ENCODE results near the gene XG.

Gene XG

DNA sequence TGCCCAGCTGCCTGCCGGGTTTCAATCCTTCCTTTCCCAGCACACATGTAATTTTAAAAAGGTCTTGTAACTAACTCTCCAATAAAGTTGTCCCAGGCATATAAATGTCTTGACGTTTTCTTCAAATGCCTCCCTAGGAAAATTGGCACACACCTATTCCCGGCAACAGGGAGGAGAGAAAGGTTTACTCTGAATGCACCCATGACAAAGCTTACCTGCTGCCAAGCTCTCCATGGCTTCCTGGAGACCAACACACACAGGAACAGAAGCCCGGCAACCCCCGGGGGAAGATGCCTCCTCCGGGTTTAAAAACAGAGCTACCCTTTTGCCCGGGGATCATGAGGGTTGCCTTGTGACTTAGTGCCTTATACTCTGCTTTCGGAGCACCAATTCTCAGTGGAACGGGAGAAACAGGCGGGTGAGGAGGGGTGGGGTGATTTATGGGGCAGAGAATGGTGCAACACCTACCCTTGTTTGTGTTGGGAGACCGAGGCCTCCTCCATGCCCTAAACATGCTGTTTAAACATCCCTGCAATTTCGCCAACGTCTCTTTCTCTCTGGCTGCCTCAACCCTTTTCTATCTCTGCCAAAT, 72.1 kb downstream of the XG start:
- no peak for DNase-seq

DNA sequence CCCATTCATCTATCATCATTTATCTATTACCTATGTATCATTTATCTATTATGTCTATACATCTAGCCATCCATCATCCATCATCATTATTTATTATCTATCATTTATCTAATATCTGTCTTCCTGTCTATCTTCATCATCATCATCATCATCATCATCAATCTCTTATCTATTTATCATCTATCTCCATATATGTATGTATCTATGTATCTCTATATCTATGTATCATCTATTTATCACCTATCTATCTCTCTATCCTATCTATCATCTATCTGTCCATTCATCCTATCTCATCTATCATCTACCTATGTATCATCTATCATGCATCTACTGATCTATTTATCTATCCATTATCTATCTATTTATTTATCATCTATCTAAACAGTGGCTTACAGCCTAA, 73.0 kb downstream of the XG start:
- no peak for DNase-seq

DNA sequence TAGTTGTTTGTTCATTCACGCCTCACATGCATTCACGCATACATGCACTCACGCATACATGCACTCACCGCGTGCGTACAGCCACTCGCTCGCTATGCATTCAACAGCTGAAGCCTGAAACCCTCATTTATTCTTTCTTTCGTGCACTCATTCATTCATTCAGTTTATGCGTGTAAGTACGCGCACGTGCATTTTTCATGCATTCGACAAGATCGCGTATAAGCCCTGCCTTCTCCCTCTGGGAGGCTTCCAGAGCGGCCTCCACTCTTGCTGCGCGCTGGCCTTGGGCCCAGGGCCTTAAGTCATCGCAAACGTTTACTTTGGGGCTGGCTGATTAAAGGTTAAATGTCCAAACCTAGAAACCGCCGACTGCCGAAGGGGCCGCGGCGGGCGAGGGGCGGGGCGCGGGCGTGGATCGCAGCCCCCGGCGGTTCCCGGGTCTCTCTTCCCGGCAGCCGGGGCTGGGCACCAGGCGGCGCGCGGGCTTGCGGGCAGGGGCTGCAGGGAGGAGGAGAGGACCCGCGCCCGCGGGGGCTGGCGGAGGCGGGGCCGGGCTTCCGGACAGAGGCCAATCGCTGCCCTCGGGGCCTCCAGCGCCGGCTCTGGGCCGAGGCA, 76.6 kb downstream of the XG start, which contains the start of gene GYG2:
Gene GYG2 (plus strand): TSS at position 587 of the 615 bp plus-strand sequence. CDS start 1,259 bp downstream, outside the sequence.
- DNase-seq = no peak

DNA sequence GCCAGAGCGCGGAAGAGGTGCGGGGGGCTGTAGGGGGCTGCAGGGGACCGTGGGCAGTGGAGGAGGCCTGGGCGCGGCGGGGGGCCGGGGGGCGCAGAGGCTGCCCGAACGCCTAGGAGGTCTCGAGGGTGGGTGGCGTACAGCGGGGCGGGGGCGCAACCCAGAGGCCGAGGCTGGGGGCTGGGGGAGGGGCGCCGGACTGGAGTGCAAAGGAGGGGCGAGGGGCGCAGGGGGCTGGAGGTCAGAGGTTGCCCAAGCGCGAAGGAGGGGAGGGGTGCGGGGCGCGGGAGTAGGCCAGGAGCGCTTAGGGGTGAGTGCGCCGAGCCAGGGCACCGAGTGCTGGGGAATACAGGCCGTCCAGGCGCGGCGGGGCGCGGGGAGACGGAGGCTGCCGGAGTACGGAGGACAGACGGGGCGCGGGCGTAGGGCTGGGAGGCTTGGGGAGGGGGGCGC, 77.1 kb downstream of the XG start:
- DNase-seq = no peak

DNA sequence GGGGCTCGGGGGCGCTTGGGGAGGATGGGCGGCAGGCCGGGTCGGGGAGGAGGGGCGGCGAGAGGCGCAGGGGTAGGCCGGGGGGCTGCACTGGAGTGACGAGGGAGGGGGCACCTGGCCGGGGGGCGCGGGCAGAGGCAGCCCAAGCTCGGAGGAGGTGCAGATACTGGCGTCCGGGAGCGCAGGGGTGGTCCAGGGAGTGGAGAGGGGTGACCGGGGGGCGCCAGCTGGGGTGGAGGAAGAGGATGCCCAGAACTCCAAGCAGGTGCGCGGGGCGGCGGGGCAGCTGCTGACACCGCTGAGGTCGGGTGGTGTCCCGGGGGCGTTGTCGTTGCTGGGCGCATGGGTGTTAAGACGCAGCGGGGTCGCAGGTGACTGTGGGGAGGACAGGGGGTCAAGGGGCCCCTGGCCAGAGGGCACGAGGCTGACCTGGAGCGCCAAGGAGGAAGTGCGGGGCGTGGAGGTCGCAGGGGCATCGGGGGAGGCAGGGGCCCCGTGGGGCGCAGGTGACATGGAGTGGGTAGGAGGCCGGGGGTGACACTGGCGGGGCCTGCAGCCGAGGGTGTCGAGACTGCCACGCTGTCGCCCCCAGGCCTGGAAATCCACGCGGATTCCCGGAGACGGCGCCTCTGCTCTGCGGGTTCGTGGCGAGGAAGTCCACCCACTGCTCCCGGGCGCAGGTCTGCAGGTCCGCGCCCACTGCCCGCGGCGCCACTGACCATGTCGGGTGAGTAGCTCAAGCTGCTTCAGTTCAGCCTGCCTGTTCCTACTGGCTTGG, 77.8 kb downstream of the XG start:
- no peak for DNase-seq

DNA sequence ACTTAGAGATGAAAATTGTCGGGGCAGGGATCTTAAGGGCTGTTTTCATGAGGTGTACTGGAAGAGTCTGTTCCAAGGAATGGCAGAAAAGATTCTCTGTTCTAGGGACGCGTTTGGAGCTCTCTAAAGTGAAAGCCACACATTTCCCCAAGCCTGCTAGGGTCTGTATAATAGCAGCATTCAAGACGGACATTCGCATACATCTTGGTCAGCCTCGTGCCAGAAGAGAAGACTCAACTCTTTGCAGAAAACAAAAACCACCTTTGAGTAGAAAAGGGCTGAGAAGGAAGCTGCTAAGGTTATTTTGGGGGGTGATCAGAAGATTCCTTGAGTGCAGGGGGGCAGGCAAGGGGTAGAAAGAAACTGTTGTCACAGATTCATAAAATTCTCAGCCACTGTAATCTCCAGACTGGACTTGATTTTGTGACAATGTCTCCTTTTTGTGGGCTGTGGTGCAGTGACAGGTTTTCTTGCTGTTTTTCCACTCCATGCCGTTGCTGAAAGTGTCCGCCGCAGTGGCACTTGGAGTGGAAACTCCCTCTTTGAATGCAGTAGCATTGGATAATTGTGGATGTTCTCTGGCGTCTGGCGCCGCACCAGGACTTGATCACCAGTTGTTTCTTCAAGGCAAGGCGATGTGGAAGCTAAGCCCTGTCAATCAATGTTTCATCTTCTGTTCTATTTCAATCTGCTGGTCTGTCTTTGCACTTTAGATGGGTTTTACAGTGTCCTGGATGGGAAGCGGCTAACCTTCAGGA, 79.8 kb downstream of the XG start:
- DNase-seq = no peak

DNA sequence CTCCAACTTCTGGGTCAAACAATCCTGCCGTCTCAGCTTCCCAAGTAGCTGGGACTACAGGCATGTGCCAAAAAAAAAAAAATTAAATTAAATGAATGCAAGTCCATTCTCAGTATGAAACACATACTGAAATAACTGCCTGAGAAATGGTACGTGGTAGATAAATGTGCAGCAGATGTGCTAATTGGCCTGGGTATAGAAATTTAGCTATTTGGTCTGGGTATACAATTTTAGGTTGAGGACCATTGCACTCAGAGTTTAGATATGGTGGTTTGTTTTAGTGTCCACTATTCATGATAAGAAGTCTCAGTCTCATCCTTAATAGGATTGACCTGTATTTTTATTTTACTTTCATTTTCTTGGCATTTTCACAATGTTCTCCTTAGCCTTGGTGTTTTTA, 86.1 kb downstream of the XG start:
- no peak for DNase-seq

GRCh38 chrX:2840961-2841360, 89.1 kb downstream of the XG start:
- DNase-seq = no peak

DNA sequence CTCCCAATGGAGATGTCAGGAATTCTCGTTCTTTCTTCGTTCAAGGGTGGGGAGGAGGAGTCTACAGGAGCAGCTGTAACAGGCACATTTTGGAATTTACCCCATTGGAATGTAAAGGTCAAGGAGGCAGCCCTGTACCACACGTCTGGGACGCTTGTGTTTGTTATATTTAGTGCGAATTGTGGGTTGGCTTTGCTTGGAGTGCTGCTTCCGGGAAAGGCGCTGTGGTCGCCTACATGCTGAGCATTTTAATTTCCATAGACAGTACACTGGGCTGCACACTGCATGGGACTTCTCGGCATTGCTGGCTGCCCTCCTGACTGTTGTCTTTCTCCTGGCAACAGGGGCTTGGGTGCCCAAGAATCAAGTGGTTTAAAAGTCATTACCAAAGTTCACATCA, 89.7 kb downstream of the XG start:
- DNase-seq = no peak

DNA sequence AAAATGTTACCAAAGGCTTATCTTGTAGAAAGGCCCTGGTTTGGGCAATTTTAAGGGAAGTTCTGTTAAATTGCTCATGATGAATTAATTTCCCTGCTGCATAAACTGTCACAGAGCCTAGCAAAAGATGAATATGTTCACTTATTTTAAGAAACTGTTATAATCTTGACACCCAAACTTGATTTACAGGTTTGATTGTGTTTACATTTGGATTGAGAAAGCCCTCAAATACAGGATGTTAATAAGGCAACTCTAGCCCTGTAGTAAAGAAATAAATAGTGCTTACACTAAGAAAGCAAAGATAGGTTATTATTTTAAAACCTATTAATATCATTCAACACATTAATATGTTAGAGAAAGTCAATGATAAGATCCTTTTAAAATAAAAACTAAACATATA, 95.2 kb downstream of the XG start:
- DNase-seq = no peak

- no peak for DNase-seq
Observed at GRCh38 chrX:2848871-2849301, 97.0 kb downstream of the XG start.

GRCh38 chrX:2854918-2855317, 103.1 kb downstream of the XG start:
- DNase-seq = no peak

DNA sequence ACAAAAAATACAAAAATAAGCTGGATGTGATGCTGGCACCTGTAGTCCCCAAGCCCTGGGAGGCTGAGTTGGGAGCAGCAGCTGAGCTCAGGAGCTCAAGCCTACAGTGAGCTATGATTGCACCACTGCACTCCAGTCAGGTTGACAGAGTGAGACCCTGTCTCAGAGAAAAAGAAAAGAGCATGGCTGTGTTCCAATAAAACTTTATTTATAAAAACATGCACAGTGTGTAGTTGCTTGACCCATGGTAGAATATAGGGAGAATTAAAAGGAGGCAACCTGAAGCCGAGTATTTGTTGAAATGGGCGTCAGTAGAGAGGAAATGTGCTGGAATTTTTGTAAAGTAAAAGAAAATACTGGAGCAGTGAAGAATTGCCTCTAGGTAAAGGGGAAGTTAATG, 103.9 kb downstream of the XG start:
- DNase-seq = no peak

GRCh38 chrX:2857566-2857965, 105.7 kb downstream of the XG start:
- DNase-seq = no peak

GRCh38 chrX:2859197-2859797, 107.5 kb downstream of the XG start:
- DNase-seq = no peak

DNA sequence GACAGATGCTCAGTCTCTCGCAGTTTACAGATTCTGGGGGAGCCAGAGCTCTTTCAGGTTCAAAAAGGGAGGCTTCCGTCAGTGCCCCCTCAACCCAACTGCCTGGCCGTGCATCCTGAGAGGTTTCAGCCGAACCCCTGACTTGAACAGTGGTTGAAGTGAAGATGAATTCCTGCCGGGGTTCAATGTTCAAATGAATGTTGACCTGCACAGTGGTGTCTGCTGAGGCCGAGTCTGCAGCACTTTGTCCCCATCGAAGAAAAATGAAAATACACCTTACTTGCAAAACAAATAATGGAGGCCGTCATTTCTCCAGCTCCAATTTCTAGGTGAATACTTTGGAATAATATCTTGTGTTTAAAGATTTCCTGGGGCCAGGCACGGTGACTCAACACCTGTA, 110.6 kb downstream of the XG start:
- no peak for DNase-seq

- no peak for DNase-seq
Observed at GRCh38 chrX:2863646-2864045, 111.8 kb downstream of the XG start.
